Natural killer cell (primary cell): ENCODE data around the gene RPL10A. TPM values are rescaled to one million over a fixed set of nuclear protein-coding genes. Genes with fewer than 3 reads are reported as not detected.

ENCODE experiments used
- ATAC-seq, 3 donors: fragments of 150-1000 bp in 2 of 3; fragments of 200-7000 bp in 1 of 3; cut with Tn5 transposase; 1 replicate in 1 of 3; 2 replicates in 2 of 3; pipeline ENCODE4 v1.10.0; 2021; ENCODE audit warnings: mild to moderate bottlenecking in 2 of 3, moderate library complexity in 2 of 3
- DNase-seq, 2 donors: peaks; one replicate each; pipeline versions ENCODE4 v3.0.0 to v3.0.0-alpha.2; 2013 to 2021; ENCODE audit warnings: mixed read lengths in 1 of 2
- H3K27ac ChIP-seq: one replicate; pipeline ENCODE4 v1.5.1; 2013; ENCODE audit warnings: mild to moderate bottlenecking, low read length
- H3K27me3 ChIP-seq: one replicate; pipeline ENCODE4 v1.6.1; 2013; ENCODE audit warnings: low read length; ENCODE audit not compliant: control insufficient read depth, insufficient read depth
- H3K36me3 ChIP-seq: one replicate; pipeline ENCODE4 v1.6.1; 2013; ENCODE audit warnings: low read length; ENCODE audit not compliant: control insufficient read depth, insufficient read depth
- H3K4me1 ChIP-seq: one replicate; pipeline ENCODE4 v1.6.1; 2013; ENCODE audit warnings: low read length; ENCODE audit not compliant: control insufficient read depth, insufficient read depth
- H3K4me3 ChIP-seq: one replicate; pipeline ENCODE4 v1.5.1; 2013; ENCODE audit warnings: low read length
- H3K9me3 ChIP-seq: one replicate; pipeline ENCODE4 v1.6.1; 2013; ENCODE audit warnings: low read length; ENCODE audit not compliant: control insufficient read depth, insufficient read depth
- H3K27ac Mint-ChIP-seq, 2 donors: one replicate each; pipeline ENCODE4 v1.8.0; 2022; ENCODE audit warnings: mild to moderate bottlenecking in 2 of 2, mixed read lengths in 2 of 2, moderate library complexity in 1 of 2
- H3K27me3 Mint-ChIP-seq, 2 donors: one replicate each; pipeline ENCODE4 v1.8.0; 2022; ENCODE audit warnings: low read depth in 2 of 2, mixed read lengths in 2 of 2
- H3K36me3 Mint-ChIP-seq: one replicate; pipeline ENCODE4 v1.8.0; 2022; ENCODE audit warnings: mixed read lengths
- H3K4me1 Mint-ChIP-seq, 2 donors: one replicate each; pipeline ENCODE4 v1.8.0; 2022; ENCODE audit warnings: mixed read lengths in 2 of 2
- H3K4me3 Mint-ChIP-seq: one replicate; pipeline ENCODE4 v1.8.0; 2022; ENCODE audit warnings: mild to moderate bottlenecking, moderate library complexity, mixed read lengths
- H3K9me3 Mint-ChIP-seq, 2 donors: one replicate each; pipeline ENCODE4 v1.8.0; 2022; ENCODE audit warnings: mixed read lengths in 2 of 2
- CTCF ChIP-seq: fragments of 200-600 bp; IDR thresholded peaks from one replicate; pipeline ENCODE4 v1.8.0; 2022; ENCODE audit warnings: antibody characterized with exemption
- WGBS: methylation state at CpG from one replicate; pipeline ENCODE4 v1.1.7; 2013; ENCODE audit warnings: missing lambda C conversion rate; ENCODE audit not compliant: insufficient coverage; 5-methylcytosine and 5-hydroxymethylcytosine counted together
- intact Hi-C: fragments of 100-400 bp; cut with micrococcal nuclease; formaldehyde crosslinking; loops from one replicate; pipeline ENCODE4 v1.14.2; 2022
- total RNA-seq, 4 donors: library from RNA; stranded (reverse); fragments of 120-200 nt in 1 of 4; gene quantifications; one replicate each; pipeline versions ENCODE4 v1.2.3 to v1.2.4, GENCODE V29; 2013 to 2022

RPL10A gene
- total RNA-seq, 3 donors from 2014 or later (not counting 1 experiment from before 2014, with no cell fraction given): 723 to 943 (median 942) TPM

GRCh38 chr6:35503534-35503933 lies 35.3 kb downstream of the RPL10A start:
- ATAC-seq (no peak), DNase-seq (no peak)
- no peak for TF ChIP-seq CTCF
- Histone ChIP-seq H3K4me3 (no peak overlapping the region), H3K9me3 (no peaks in the 10 kb centered on the region), H3K4me1 (peaks cover 3% of the 10 kb centered on the region), H3K27ac (no peak overlapping the region), H3K27me3 (peaks cover 10% of the 10 kb centered on the region), H3K36me3 (no peaks in the 10 kb centered on the region)
- intact Hi-C loops: no loop called here
- Mint-ChIP-seq H3K27me3 (peaks cover 16 to 18% of the 10 kb centered on the region in 2 donors), H3K4me3 (no peak overlapping the region), H3K27ac (no peak overlapping the region), H3K36me3 (no peaks in the 10 kb centered on the region), H3K4me1 (peaks cover 4% of the 10 kb centered on the region in 2 donors), H3K9me3 (no peaks in the 10 kb centered on the region)
- 7% methylated on average over 15 of the region's 15 CpGs for WGBS

- H3K27me3 Mint-ChIP-seq: peaks cover 14 to 24% of the 10 kb centered on the region in 2 donors
- ATAC-seq (no peak), DNase-seq (no peak)
- Histone ChIP-seq H3K4me3 (no peak overlapping the region), H3K4me1 (no peaks in the 10 kb centered on the region), H3K27me3 (peaks cover 4% of the 10 kb centered on the region), H3K9me3 (no peaks in the 10 kb centered on the region), H3K36me3 (no peaks in the 10 kb centered on the region), H3K27ac (no peak overlapping the region)
- intact Hi-C loops: no loop called here
- no peak overlapping the region for H3K27ac Mint-ChIP-seq
- H3K4me1 Mint-ChIP-seq: peaks cover 0 to 4% of the 10 kb centered on the region in 2 donors
- H3K9me3 Mint-ChIP-seq: no peaks in the 10 kb centered on the region
- no peak for TF ChIP-seq CTCF
- no peaks in the 10 kb centered on the region for H3K36me3 Mint-ChIP-seq
- 93% methylated on average over 21 of the region's 21 CpGs for WGBS
- no peak overlapping the region for H3K4me3 Mint-ChIP-seq
These were observed 37.8 kb downstream of the RPL10A start for GRCh38 chr6:35505999-35506412.

GRCh38 chr6:35506536-35506935 lies 38.3 kb downstream of the RPL10A start:
- H3K36me3 ChIP-seq: no peaks in the 10 kb centered on the region
- Mint-ChIP-seq H3K4me3 (no peak overlapping the region), H3K27ac (no peak overlapping the region), H3K9me3 (no peaks in the 10 kb centered on the region), H3K4me1 (peaks cover 0 to 9% of the 10 kb centered on the region in 2 donors), H3K27me3 (peaks cover 14 to 29% of the 10 kb centered on the region in 2 donors), H3K36me3 (no peaks in the 10 kb centered on the region)
- intact Hi-C loops: no loop called here
- H3K4me3 ChIP-seq: no peak overlapping the region
- no CpG with 5 or more reads among the region's 3 CpGs for WGBS
- DNase-seq (no peak), ATAC-seq (no peak)
- H3K27ac ChIP-seq: no peak overlapping the region
- peaks cover 9% of the 10 kb centered on the region for H3K27me3 ChIP-seq
- H3K9me3 ChIP-seq: no peaks in the 10 kb centered on the region
- H3K4me1 ChIP-seq: peaks cover 2% of the 10 kb centered on the region
- no peak for TF ChIP-seq CTCF

GRCh38 chr6:35507221-35507620 lies 39.0 kb downstream of the RPL10A start:
- Histone ChIP-seq H3K4me1 (peaks cover 8% of the 10 kb centered on the region), H3K27ac (no peak overlapping the region), H3K4me3 (no peak overlapping the region), H3K9me3 (no peaks in the 10 kb centered on the region), H3K36me3 (no peaks in the 10 kb centered on the region), H3K27me3 (peaks cover 10% of the 10 kb centered on the region)
- Mint-ChIP-seq H3K27ac (no peak overlapping the region), H3K27me3 (peaks cover 8 to 27% of the 10 kb centered on the region in 2 donors), H3K4me3 (no peak overlapping the region), H3K4me1 (peaks cover 0 to 16% of the 10 kb centered on the region in 2 donors), H3K9me3 (no peaks in the 10 kb centered on the region), H3K36me3 (no peaks in the 10 kb centered on the region)
- DNase-seq: no peak
- no peak for ATAC-seq
- intact Hi-C loops: no loop called here
- 100% methylated on average over 2 of the region's 2 CpGs for WGBS
- TF ChIP-seq CTCF: no peak
